COR-L47 (cell line): ENCODE data around the gene KCNC3.

ENCODE experiments used
- DNase-seq: peaks from one replicate; lab custom pipeline; 2025; lab: John Stamatoyannopoulos, UW

Gene KCNC3

DNA sequence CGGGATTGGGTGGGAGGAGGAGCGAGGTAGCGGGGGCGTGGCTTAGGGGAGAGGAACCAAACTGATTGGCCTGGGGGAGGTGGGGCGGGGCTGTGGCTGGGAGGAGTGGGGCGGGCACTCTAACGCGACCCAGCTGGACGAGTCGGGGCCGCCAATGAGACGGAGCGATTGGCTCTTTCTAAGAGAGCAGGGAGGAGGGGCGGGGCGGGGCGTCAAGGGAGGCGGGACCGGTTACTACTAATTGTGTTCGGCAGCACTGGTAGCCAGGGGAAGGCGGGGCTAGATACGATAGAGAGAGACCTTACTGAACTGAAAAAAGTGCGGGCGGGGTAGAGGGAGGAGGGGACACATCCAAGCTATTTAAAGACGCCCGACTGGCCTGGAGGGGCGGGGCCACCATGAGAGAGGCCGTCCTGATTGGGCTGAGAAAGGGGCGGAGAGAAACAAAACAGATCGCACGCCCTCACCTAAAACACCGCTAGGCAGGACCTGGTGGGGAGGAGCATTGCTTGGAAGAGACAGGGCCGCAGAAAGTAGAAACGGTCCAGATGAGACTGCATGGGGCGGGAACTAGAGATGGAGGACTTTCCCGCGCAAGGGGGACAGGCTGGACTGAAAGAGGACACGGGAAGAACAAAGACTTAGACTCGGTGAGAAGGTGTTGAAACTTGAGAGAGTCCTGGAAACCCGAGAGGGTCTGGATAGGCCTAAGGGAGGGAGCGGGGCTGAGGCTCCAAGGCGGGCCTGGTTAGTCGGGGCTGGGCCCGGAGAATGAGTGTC lies at the start of gene KCNC3:
Gene KCNC3 (minus strand): TSS at position 232 of the 780 bp plus-strand sequence. CDS start 295 bp downstream, outside the sequence.
- peak; percentile 24 for DNase-seq

DNA sequence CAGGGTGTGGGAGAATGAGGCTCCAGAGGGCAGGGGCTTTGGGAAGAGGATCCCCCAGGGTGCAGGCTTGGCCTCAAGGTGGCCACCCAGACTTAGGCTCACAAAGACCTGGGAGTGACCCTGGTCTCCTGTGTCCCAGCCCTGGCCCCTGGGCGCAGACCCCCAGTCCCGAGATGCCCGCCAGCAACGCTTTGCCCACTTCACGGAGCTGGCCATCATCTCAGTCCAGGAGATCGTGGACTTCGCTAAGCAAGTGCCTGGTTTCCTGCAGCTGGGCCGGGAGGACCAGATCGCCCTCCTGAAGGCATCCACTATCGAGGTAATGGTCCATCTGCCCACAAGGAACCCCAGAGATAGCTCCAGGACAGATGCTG lies 49.7 kb upstream of the KCNC3 start:
- no peak for DNase-seq

DNA sequence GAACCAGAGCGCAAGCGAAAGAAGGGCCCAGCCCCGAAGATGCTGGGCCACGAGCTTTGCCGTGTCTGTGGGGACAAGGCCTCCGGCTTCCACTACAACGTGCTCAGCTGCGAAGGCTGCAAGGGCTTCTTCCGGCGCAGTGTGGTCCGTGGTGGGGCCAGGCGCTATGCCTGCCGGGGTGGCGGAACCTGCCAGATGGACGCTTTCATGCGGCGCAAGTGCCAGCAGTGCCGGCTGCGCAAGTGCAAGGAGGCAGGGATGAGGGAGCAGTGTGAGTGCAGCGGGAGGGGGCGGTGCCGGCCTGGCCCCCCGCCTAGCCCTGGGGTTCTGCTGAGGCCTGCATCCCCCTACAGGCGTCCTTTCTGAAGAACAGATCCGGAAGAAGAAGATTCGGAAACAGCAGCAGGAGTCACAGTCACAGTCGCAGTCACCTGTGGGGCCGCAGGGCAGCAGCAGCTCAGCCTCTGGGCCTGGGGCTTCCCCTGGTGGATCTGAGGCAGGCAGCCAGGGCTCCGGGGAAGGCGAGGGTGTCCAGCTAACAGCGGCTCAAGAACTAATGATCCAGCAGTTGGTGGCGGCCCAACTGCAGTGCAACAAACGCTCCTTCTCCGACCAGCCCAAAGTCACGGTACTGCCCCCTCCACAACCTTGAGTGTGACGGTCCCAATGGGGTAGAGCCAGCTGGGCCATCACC lies 49.1 kb upstream of the KCNC3 start:
- no peak for DNase-seq

DNA sequence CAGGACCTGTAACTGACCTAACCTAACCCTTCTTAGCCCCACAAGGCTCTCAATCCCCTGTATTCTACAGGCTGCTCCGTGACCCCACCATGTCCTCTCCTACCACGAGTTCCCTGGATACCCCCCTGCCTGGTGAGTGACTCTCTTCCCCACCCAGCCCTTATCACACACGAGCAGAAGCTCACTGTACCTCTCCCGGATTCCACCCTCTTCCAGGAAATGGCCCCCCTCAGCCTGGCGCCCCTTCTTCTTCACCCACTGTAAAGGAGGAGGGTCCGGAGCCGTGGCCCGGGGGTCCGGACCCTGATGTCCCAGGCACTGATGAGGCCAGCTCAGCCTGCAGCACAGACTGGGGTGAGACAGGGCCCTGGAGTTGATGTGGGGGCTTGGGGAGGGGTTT lies 48.3 kb upstream of the KCNC3 start:
- DNase-seq = no peak

DNA sequence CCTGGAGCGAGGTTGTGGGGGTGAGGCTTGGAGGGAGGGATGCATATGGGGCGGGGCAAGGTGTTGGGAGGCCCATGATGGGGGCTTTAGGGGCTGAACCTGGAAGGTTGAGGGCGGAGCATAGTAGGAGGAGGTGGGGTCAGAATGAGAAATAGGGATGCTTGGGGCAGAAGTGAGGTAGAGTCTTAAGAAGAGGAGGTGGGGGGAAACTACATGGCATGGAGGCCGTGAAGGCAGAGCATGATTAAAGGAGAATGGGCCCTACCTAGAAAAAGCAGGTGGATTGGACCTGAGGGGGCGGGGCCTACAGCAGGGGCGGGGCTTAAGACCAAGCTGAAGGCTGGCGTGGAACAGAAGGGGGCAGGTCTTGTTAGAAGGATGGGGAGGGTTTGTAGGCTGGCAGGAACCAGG lies 47.9 kb upstream of the KCNC3 start:
- peak; percentile 35 for DNase-seq

DNA sequence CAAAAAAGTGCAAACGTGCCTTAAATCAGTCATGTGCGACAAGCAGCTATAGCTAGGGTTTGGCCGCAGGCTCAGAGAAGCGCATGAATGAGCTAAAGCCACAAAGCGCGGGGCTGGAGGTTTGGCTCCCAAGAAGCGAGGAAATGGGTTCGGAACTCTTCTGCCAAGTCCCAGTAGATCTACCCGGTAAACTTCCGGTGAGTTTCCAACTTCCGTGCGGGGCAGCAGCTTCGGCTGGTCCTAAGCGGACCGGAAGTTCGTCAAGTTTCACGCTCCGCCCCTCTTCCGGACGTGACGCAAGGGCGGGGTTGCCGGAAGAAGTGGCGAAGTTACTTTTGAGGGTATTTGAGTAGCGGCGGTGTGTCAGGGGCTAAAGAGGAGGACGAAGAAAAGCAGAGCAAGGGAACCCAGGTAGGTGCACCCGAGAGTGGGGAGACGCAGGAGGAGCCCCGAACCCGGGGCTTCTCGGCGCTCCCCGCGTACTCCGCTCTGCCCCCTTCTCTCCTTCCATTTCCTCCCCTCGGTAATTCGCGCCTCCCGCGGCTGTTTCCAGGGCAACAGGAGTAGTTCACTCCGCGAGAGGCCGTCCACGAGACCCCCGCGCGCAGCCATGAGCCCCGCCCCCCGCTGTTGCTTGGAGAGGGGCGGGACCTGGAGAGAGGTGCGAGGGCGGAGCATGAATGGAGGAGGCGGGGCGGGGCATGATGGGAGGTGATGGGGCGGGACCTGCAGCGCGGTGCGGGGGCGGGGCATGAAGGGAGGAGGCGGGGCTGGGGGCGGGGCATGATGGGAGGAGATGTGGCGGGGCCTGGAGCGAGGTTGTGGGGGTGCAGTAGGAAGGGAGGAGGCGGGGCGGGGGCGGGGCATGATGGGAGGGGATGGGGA lies 47.2 kb upstream of the KCNC3 start, which contains the start of gene NR1H2:
Gene NR1H2 (plus strand): TSS at position 292 of the 885 bp plus-strand sequence. CDS start 1,149 bp downstream, outside the sequence.
- DNase-seq = peak; percentile 97

DNA sequence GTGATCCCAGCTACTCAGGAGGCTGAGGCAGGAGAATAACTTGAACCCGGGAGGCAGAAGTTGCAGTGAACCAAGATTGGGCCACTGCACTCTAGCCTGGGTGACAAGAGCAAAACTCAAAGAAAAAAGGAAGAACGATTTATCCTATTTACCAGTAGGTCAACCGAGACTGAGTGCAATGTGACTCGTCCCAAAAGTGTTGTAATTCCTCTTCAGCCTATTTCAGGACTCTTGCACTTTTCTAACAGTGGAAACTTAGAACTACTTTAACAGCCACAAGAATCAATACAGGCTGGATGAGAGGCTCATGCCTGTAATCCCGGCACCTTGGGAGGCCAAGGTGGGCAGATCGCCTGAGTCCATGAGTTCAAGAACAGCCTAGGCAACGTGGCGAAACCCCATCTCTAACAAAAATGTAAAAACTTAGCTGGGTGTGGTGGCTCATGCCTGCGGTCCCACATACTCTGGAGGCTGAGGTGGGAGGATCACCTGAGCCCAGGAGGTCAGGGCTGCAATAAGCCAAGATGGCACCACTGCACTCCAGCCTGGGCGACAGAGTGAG lies 42.8 kb upstream of the KCNC3 start:
- DNase-seq = no peak

DNA sequence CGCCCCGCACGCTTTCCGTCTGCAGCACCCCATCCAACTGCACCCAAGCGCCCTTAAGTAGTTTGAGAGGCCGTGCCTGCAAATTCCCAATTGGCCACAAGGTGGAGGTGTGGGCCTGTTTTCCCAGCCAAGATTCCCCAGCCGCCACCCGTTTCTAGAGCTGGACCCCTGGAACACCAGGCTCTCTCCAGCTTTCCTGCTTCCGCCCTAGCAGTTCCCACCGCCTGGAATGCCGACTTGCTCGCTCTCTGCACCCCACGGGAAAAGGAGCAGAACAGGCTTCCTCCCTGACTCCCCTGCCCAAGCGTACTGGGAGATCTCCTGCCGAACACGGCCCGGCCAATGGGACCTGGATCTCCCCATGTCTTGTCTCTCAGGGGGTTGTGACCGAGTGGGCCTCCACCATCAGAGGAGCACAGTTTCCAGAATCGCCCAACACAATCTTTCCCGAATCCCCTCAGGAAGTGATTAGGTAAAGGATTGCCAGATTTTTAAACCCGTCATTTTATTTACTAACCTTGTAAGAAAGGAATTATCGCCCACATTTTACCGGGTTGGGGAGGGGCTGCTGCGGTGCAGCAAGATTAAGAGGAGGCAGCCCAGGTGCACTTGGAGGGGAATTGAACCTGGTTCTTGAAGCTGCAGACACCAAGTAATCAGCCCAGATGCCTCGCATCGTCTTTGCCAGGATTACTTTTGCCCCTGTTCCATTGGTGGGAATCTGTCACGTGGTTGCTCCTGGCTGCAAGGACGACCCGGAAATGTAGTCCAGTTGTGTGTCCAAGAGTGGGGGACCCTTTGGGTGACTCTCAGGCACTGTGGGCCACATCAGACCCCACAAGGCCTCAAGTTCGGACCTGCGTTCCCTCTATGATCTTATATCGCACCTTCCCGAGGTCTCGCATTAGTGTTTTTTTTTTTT lies 39.7 kb upstream of the KCNC3 start:
- peak; percentile 68 for DNase-seq

DNA sequence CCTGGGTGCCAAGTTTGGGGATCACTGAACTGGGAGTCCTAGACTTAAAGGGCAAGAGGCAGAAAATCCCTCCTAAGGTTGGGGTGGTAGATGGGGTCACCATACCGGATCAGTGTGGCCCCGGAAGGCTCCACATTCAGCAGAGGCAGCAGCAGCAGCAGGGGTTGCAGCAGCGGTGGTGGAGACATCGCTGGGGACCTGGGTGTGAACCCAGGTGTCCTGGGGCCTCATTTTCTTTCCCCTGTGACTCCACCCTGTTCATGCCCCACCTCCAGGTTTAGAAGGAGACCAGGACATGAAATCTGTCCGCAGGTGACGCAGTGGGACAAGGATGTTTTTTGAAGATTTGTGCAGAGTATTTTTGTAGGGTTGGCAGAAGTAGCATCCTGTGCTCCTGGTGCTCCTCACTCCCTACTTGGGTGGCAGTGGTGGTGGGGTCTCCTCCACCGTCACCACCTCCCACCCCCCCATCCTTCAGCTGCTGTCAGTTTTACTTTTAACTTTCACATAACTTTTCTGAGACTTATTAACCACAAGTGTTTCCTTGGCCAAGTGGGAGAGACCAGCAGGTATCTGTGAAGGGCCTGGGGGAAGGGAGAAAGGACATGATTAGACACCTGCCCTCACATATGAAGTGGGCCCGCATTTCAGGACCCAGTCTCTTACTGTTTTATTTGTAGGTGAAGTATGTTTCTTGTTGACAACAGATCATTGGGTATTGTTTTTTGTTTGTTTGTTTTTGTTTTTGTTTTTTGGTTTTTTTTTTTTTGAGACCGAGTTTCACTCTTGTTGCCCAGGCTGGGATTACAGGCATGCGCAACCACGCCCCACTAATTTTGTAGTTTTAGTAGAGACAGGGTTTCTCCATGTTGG lies 36.5 kb upstream of the KCNC3 start, which contains the start of gene NAPSA:
Gene NAPSA (minus strand): TSS at position 206 of the 873 bp plus-strand sequence. CDS start 18 bp downstream, at position 188.
- DNase-seq = no peak

DNA sequence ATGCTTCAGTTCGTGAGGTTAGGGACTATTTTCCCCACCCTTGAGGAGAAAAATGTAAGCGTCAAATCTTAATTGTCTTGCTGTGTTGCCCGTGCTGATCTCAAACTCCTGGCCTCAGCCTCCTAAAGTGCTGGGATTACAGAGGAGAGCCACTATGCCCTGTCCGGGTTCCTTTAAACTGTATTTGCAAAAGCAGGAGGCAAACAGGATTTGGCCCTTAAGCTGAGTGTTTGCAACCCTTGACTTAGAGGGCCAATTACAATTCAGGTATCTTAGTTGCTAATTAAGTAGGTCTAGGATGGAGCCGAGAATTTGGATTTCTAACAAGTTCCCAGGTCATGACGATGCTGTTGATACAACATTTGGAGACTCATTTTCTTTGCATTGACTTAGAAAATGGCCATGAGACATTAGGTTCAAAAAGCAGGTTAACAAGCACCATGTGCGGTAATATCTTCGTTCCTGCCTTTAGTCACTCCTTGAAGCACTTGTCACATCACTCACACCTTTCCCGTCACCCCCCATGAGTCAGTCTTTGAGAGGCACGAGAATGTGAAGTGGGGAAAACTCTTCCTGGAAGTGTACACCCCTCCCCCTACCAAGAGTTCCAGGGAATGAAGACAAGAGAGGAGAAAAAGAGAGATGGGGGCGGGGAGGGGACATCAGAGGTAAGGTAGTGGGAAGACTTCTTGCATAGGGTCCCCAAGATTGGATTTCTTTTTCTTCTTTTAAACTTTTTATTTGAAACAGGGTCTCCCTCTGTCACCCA lies 33.7 kb upstream of the KCNC3 start:
- no peak for DNase-seq

DNA sequence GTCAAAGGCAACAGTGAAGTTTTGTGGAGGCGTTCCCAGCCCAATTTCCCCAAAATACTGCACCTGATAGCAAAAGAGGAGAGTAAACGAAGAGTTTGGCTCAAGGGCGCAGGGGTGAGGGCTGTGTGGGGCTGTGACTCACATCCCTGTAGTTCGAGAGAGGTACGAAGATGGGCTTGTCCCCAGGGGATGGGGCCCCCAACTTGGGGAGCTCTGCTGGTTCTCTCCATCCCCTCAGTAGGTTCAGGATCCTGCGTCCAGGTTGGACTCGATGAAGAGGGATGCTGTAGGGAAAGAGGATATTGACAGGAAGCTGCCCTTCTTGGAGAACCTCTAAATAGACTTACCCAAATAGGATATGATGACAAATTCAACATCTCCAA lies 32.8 kb upstream of the KCNC3 start:
- no peak for DNase-seq

DNA sequence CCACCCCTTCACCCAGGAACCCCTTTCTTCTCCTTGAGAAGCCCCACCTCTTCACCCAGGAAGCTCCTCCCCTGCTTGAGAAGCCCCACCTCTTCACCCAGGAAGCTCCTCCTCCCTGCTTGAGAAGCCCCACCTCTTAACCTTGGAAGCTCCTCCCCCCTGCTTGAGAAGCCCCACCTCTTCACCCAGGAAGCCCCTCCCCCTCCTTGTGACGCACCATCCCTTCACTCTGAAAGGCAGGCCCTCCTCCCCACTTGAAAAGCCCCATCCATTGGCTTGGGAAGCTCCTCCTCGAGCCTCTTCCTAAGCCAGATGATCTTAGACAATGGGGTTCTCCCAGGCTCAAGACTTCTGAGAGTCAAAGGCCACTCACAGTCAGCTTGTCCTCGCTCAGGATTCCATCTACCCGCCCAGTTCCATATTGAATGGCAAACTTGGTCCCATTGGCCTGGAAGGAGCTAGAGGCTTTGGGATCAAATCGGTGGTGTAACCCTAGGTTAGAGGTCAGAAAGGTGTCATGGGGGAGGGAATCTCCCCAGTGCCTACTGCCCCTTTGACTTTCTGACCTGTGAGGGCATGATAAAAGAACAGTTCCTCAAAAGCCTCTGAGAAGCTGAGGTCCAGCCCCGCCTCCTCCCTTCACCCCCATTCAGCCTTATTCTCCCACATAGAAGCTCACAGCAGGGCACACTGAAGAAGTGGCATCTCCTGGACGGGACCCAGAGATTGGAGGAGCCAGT lies 32.3 kb upstream of the KCNC3 start:
- no peak for DNase-seq

DNA sequence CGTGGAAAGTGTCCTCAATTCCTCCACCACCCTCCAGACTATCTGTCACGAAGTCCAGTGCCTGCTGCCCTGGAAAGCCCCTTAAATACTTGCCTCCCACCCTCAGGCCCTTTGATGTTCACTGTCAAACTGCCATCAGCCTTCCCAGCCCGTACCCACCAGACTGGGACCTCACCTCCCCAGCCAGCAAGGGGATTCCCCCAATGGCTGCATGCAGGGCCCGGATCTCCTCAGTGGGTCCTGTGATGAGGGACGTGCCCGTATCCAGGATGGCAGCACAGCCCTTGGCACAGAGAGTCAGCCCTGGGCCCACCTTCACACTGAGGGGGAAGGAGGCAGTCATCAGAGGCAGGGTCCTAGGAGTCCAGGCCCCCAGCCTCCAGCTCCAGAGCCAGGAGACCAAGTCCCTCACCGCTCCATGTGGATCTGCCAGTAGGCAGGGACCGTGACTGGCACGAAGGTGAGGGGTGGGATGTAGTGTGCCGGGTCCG lies 30.2 kb upstream of the KCNC3 start:
- DNase-seq = no peak

DNA sequence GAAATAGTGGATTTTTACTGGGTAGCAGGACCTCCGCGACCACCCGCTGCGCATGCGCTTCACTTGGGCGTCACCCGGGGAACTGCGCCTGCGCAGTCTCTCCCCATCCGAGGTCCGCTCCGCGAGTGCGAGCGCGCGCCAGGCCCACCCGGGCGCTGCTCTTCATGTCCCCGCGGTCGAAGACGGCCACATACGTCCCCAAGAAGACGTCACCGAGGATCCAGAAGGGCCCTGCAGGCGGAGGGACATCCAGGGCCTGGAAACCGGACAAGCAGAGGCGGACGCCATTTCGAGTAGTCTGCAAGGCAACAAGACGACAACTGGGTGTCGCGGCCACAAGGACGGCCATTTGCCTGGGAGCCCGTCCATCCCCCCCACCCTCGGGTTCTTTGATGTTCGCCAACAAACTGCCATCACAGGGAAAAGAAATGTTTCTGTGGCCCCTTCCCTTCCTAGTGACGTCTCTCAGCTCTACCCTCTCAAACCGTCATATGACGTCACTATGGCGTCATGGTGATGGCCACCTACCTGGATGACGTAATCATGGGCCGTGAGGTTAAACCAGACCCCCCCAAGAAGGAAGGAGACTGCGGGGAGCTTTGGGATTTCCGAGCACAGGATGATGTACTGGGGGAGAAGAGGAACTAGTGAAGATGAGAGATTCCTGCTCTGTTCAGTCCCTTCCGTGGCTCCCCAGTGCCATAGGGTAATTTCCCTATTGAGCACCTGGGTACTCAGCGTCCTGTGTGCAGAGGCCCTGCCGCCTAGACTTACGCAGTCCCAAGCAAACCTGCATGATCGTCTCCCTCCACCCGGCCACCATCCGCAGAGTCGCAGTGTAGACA lies 29.5 kb upstream of the KCNC3 start:
- DNase-seq = no peak

DNA sequence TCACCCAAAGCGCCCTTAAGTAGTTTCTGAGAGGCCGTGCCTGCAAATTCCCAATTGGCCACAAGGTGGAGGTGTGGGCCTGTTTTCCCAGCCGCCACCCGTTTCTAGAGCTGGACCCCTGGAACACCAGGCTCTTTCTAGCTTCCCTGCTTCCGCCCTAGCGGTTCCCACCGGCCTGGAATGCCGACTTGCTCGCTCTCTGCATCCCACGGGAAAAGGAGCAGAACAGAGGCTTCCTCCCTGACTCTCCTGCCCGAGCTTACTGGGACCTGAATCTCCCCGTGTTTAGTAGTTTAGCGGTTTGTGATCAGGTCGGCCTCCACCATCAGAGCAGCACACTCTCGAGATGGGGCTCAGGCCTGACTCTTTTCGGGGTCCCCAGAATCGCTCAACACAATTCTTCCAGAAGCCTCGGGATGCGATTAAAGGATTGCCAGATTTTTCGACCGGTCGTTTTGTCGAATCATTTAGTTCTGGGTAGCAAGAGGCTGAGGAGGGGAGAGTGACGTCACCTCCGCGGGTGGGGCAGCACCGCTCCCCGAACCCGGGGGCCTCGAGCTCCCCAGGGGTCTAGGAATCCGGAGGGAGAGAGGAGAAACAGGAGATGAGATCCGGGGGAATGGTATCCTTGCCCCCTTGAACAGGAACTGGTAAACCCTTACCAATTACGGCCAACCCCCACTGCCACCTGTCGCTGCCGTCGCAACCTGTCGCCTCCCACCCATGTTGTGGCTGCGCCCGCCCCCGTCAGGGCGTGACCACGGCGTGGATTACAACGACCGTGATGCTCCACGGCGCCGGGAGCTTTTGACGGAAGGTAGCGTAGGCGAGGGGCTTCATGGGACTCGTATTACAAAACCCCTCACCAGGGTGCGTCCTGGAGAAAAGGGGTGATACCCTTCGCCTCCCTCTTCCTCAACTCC lies 28.3 kb upstream of the KCNC3 start:
- DNase-seq = peak; percentile 35

DNA sequence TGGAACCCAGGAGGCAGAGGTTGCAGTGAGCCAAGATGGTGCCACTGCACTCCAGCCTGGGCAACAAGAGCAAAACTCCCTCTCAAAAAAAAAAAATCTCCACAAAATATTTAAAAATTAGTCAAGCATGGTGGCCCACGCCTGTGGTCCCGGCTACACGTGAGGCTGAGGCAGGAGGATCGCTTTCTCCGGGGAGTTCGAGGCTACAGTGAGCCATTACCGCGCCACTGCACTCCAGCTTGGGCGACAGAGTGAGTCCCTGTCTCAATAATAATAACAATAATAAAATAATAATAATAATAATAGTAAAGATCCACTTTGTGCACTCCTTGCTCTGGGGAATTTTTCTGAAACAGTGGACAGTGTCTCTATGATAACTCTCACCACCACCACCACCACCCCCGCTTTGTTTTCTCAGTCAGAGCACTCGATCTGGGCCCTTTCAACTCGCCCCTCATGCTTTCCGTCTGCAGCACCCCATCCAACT lies 27.6 kb upstream of the KCNC3 start:
- no peak for DNase-seq
